ENCODE measurements around the gene CAMK2G. TPM values are rescaled to one million over a fixed set of nuclear protein-coding genes. Genes with fewer than 3 reads are reported as not detected.

Gene CAMK2G
- total and polyA plus RNA-seq, 2 experiments from 2014 or later: 24.3 to 25.7 TPM

GRCh38 chr10:73801253-73801590 is 73.1 kb downstream of the CAMK2G start:
- H3K36me3 ChIP-seq (ENCODE audit: low read depth): peaks cover 40% of the 10 kb centered on the region
- DNase-seq: no peak
- in situ Hi-C loops (cut with MboI): no loop called here

GRCh38 chr10:73800560-73801252 is 73.6 kb downstream of the CAMK2G start:
- no peak overlapping the region for H2AFZ ChIP-seq
- peaks cover 30% of the 10 kb centered on the region for H3F3A ChIP-seq (ENCODE audit: insufficient read depth)
- no peak for TF ChIP-seq EZH2phosphoT487 (IDR thresholded peaks at IDR 0.05; ENCODE audit: insufficient read depth, low read depth)
- no peak for TF ChIP-seq EZH2 (IDR thresholded peaks at IDR 0.05; ENCODE audit: insufficient read depth, poor library complexity, severe bottlenecking)
- no peak overlapping the region for H3K4me3 ChIP-seq
- H3K36me3 ChIP-seq (ENCODE audit: low read depth): peaks cover 37% of the 10 kb centered on the region
- WGBS, 2 experiments (ENCODE audit: low coverage in 1 of 2, low lambda C conversion rate in 2 of 2, missing lambda C conversion rate in 2 of 2): 81% methylated on average over 14 to 20 of the region's 20 CpGs
- no peaks in the 10 kb centered on the region for H4K20me1 ChIP-seq (ENCODE audit: insufficient read depth)
- H3K27ac ChIP-seq: no peak overlapping the region
- H3K9me2 ChIP-seq (ENCODE audit: insufficient read depth): no peaks in the 10 kb centered on the region
- no peak overlapping the region for H3K9ac ChIP-seq
- no peak for DNase-seq
- no peaks in the 10 kb centered on the region for H3K79me2 ChIP-seq (ENCODE audit: insufficient read depth)
- H3K4me1 ChIP-seq (ENCODE audit: insufficient read depth): no peaks in the 10 kb centered on the region
- no peaks in the 10 kb centered on the region for H3K9me3 ChIP-seq (ENCODE audit: low read depth)
- H3K4me2 ChIP-seq (ENCODE audit: unreplicated experiment): no peak overlapping the region
- in situ Hi-C loops (cut with MboI): no loop called here
- H3K27me3 ChIP-seq (replicated peaks; ENCODE audit: insufficient read depth): no peaks in the 10 kb centered on the region

More at GRCh38 chr10:73801253-73801590, 73.1 kb downstream of the CAMK2G start:
- Histone ChIP-seq H4K20me1 (ENCODE audit: insufficient read depth) (no peaks in the 10 kb centered on the region), H3K4me2 (ENCODE audit: unreplicated experiment) (no peak overlapping the region), H3K9me3 (ENCODE audit: low read depth) (no peaks in the 10 kb centered on the region), H3K27ac (no peak overlapping the region), H3F3A (ENCODE audit: insufficient read depth) (peaks cover 30% of the 10 kb centered on the region), H3K79me2 (ENCODE audit: insufficient read depth) (no peaks in the 10 kb centered on the region), H3K4me3 (no peak overlapping the region), H3K9me2 (ENCODE audit: insufficient read depth) (no peaks in the 10 kb centered on the region), H3K9ac (no peak overlapping the region), H3K4me1 (ENCODE audit: insufficient read depth) (no peaks in the 10 kb centered on the region), H2AFZ (no peak overlapping the region), H3K27me3 (replicated peaks; ENCODE audit: insufficient read depth) (no peaks in the 10 kb centered on the region)
- 84 to 86% methylated on average over 13 of the region's 13 CpGs for WGBS, 2 experiments (ENCODE audit: low coverage in 1 of 2, low lambda C conversion rate in 2 of 2, missing lambda C conversion rate in 2 of 2)
- no peak for TF ChIP-seq EZH2phosphoT487 (IDR thresholded peaks at IDR 0.05; ENCODE audit: insufficient read depth, low read depth)
- no peak for TF ChIP-seq EZH2 (IDR thresholded peaks at IDR 0.05; ENCODE audit: insufficient read depth, poor library complexity, severe bottlenecking)

- Histone ChIP-seq H3K9ac (no peak overlapping the region), H3K4me1 (ENCODE audit: insufficient read depth) (no peaks in the 10 kb centered on the region), H3K27ac (no peak overlapping the region), H3K4me3 (no peak overlapping the region), H3K27me3 (replicated peaks; ENCODE audit: insufficient read depth) (no peaks in the 10 kb centered on the region), H3K9me3 (ENCODE audit: low read depth) (no peaks in the 10 kb centered on the region), H2AFZ (no peak overlapping the region), H3K79me2 (ENCODE audit: insufficient read depth) (no peaks in the 10 kb centered on the region), H3K9me2 (ENCODE audit: insufficient read depth) (no peaks in the 10 kb centered on the region), H3K36me3 (ENCODE audit: low read depth) (peaks cover 39% of the 10 kb centered on the region), H3K4me2 (ENCODE audit: unreplicated experiment) (no peak overlapping the region), H3F3A (ENCODE audit: insufficient read depth) (peaks cover 30% of the 10 kb centered on the region), H4K20me1 (ENCODE audit: insufficient read depth) (no peaks in the 10 kb centered on the region)
- in situ Hi-C loops (cut with MboI): no loop called here
- TF ChIP-seq EZH2phosphoT487 (IDR thresholded peaks at IDR 0.05; ENCODE audit: insufficient read depth, low read depth) (no peak), EZH2 (IDR thresholded peaks at IDR 0.05; ENCODE audit: insufficient read depth, poor library complexity, severe bottlenecking) (no peak)
- DNase-seq: no peak
- WGBS, 2 experiments (ENCODE audit: low coverage in 1 of 2, low lambda C conversion rate in 2 of 2, missing lambda C conversion rate in 2 of 2): 73 to 80% methylated on average over 9 of the region's 9 CpGs
Observed at GRCh38 chr10:73799899-73800559, 74.3 kb downstream of the CAMK2G start.

GRCh38 chr10:73798927-73799560 is 75.3 kb downstream of the CAMK2G start:
- Histone ChIP-seq H4K20me1 (ENCODE audit: insufficient read depth) (no peaks in the 10 kb centered on the region), H3K4me2 (ENCODE audit: unreplicated experiment) (no peak overlapping the region), H3K4me3 (no peak overlapping the region), H3K9me2 (ENCODE audit: insufficient read depth) (no peaks in the 10 kb centered on the region), H3F3A (ENCODE audit: insufficient read depth) (peaks cover 35% of the 10 kb centered on the region), H3K27me3 (replicated peaks; ENCODE audit: insufficient read depth) (no peaks in the 10 kb centered on the region), H3K9me3 (ENCODE audit: low read depth) (no peaks in the 10 kb centered on the region), H3K9ac (no peak overlapping the region), H3K27ac (no peak overlapping the region), H3K4me1 (ENCODE audit: insufficient read depth) (no peaks in the 10 kb centered on the region), H3K36me3 (ENCODE audit: low read depth) (peaks cover 44% of the 10 kb centered on the region), H2AFZ (no peak overlapping the region), H3K79me2 (ENCODE audit: insufficient read depth) (no peaks in the 10 kb centered on the region)
- TF ChIP-seq EZH2 (IDR thresholded peaks at IDR 0.05; ENCODE audit: insufficient read depth, poor library complexity, severe bottlenecking) (no peak), EZH2phosphoT487 (IDR thresholded peaks at IDR 0.05; ENCODE audit: insufficient read depth, low read depth) (no peak)
- WGBS, 2 experiments (ENCODE audit: low coverage in 1 of 2, low lambda C conversion rate in 2 of 2, missing lambda C conversion rate in 2 of 2): 78 to 85% methylated on average over 6 to 9 of the region's 10 CpGs
- DNase-seq: no peak
- in situ Hi-C loops (cut with MboI): no loop called here
